PC-9 (cell line): ENCODE measurements around the gene GSKIP.

ENCODE experiments used
- CTCF ChIP-seq: fragments of 200-600 bp; sonication (generic); conservative IDR thresholded peaks from 2 replicates; pipeline ENCODE4 v1.6.1; 2017; ENCODE audit warnings: mixed run types, antibody characterized with exemption, mild to moderate bottlenecking, moderate library complexity
- EZH2 ChIP-seq: fragments of 200-600 bp; sonication (generic); IDR thresholded peaks from 2 replicates; pipeline ENCODE4 v1.8.0; 2017; ENCODE audit warnings: antibody characterized with exemption, low read depth

DNA sequence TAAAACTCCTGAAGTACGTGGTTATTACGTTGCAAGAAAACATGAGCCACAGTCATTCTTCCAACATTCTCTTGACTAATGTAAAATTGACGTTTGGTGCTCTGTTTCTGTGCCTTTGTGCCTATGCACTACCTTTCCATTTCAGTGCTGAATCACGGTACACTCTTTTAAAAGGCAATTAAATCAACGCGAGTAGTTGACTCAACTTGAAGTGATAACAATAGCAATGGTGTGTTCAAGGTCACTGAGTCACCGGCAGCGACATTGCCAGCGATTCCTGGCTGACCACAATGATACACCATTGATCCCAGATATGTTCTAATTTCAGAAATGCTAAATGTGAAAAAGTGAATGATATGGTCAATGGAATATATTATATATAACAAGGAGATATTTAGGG, 46.4 kb downstream of the GSKIP start:
- no peak for TF ChIP-seq CTCF
- no peak for TF ChIP-seq EZH2
